Measurements from ENCODE around the gene SOD3. TPM values are rescaled to one million over a fixed set of nuclear protein-coding genes. Genes with fewer than 3 reads are reported as not detected.

The SOD3 gene
- total and polyA plus RNA-seq, 9 of the 15 experiments (the other 6 are each of a cell fraction or from before 2014, with no cell fraction given), result 0.10 to 0.31 (median 0.24) TPM; not detected in 6

- TF ChIP-seq ZMIZ1 (IDR thresholded peaks at IDR 0.05; ENCODE audit: low read depth in 2 of 2, low read length in 2 of 2) (no peak), CEBPG (CRISPR knock-in tag; IDR thresholded peaks at IDR 0.05) (no peak), CEBPG (tag; conservative IDR thresholded peaks at IDR 0.05 in 1 of 2, IDR thresholded peaks at IDR 0.05 in 1 of 2) (no peak), MEIS2 (IDR thresholded peaks at IDR 0.05; ENCODE audit: partially characterized antibody) (peak; percentile 10), HMG20B (CRISPR knock-in tag; IDR thresholded peaks at IDR 0.05) (no peak)
Observed at GRCh38 chr4:24763631-24764297, 31.6 kb upstream of the SOD3 start (continued).

- no peaks in the 10 kb centered on the region for H3K4me1 ChIP-seq (replicated peaks in 1 of 2; ENCODE audit: control insufficient read depth in 2 of 2, insufficient read depth in 2 of 2, low read length in 2 of 2)
- intact Hi-C loops (cut with micrococcal nuclease) (no loop called here), in situ Hi-C loops (cut with MboI) (no loop called here)
- H3K9me3 ChIP-seq (replicated peaks; ENCODE audit: control insufficient read depth, insufficient read depth, low read depth, low read length), result no peaks in the 10 kb centered on the region
- ChIA-PET CTCF (ENCODE audit: low intra/inter-chr PET ratio) (no interaction called here), POLR2A (no interaction called here)
- BruUV-seq (replicated peaks), result no TSS peak
- no peak for DNase-seq (ENCODE audit: extremely low read depth in 1 of 4, low spot score in 3 of 4)
- H3K79me2 ChIP-seq (ENCODE audit: control insufficient read depth, insufficient read depth, low read length), result no peaks in the 10 kb centered on the region
- no peaks in the 10 kb centered on the region for H3K27me3 ChIP-seq (ENCODE audit: control insufficient read depth in 2 of 2, insufficient read depth in 2 of 2, low read length in 2 of 2)
- no peak for ATAC-seq
- H3K4me2 ChIP-seq (ENCODE audit: insufficient read depth, low read length), result no peak overlapping the region
- no peak overlapping the region for H2AFZ ChIP-seq (ENCODE audit: low read depth, low read length)
- H3K9ac ChIP-seq (ENCODE audit: insufficient read depth in 1 of 2, low read depth in 2 of 2, low read length in 2 of 2), result no peak overlapping the region
- H3K36me3 ChIP-seq (ENCODE audit: control insufficient read depth, insufficient read depth, low read length), result no peaks in the 10 kb centered on the region
- no peak for FAIRE-seq
- no peak overlapping the region for H3K4me3 ChIP-seq
- WGBS (ENCODE audit: insufficient coverage, low coverage, missing lambda C conversion rate), result 0% methylated on average over 3 of the region's 3 CpGs
- TF ChIP-seq TFAM (CRISPR knock-in tag; conservative IDR thresholded peaks at IDR 0.05) (no peak), JUN (IDR thresholded peaks at IDR 0.05; ENCODE audit: borderline replicate concordance, low read depth, low read length) (no peak), JUN (CRISPR knock-in tag; IDR thresholded peaks at IDR 0.05; ENCODE audit: borderline replicate concordance) (no peak), BDP1 (IDR thresholded peaks at IDR 0.05; ENCODE audit: insufficient read depth, insufficient read length) (no peak), TAF9B (IDR thresholded peaks at IDR 0.05; ENCODE audit: partially characterized antibody) (no peak), DACH1 (IDR thresholded peaks at IDR 0.05; ENCODE audit: partially characterized antibody) (no peak), ATF7 (IDR thresholded peaks at IDR 0.05) (no peak), CBX5 (IDR thresholded peaks at IDR 0.05; ENCODE audit: borderline replicate concordance, low read depth) (no peak), ZNF717 (CRISPR knock-in tag; IDR thresholded peaks at IDR 0.05) (no peak), ILF3 (IDR thresholded peaks at IDR 0.05; ENCODE audit: borderline replicate concordance) (no peak), SAP30 (IDR thresholded peaks at IDR 0.05; ENCODE audit: borderline replicate concordance, insufficient read depth, low read depth, low read length, poor library complexity, severe bottlenecking) (no peak), ZSCAN29 (IDR thresholded peaks at IDR 0.05) (no peak), RB1 (IDR thresholded peaks at IDR 0.05; ENCODE audit: low read depth) (no peak)
- H4K20me1 ChIP-seq (replicated peaks; ENCODE audit: control insufficient read depth, insufficient read depth, low read length), result no peaks in the 10 kb centered on the region
- no peaks in the 10 kb centered on the region for H3K9me1 ChIP-seq (ENCODE audit: control insufficient read depth, insufficient read depth, low read length)
- no peak overlapping the region for H3K27ac ChIP-seq (ENCODE audit: extremely low read depth, low read depth, low read length)
Observed at GRCh38 chr4:24764345-24764744, 31.0 kb upstream of the SOD3 start.

Measured in K562 (cell line).